ENCODE measurements around the gene CACNA2D2.

CACNA2D2 gene

GRCh38 chr3:50327943-50328691 lies 175.3 kb downstream of the CACNA2D2 start, which contains the start of gene TUSC2 (continued):
- TF ChIP-seq ZNF548 (tag by site-specific recombination; IDR thresholded peaks at IDR 0.05) (no peak), SCRT2 (tag by site-specific recombination; IDR thresholded peaks at IDR 0.05) (no peak), ZNF184 (tag by site-specific recombination; IDR thresholded peaks at IDR 0.05) (no peak), ZNF394 (tag by site-specific recombination; IDR thresholded peaks at IDR 0.05; ENCODE audit: borderline replicate concordance) (0 out of 2 replicates have a peak, but pooled peaks have one; percentile 4), PBX3 (CRISPR knock-in tag; IDR thresholded peaks at IDR 0.05) (0 out of 2 replicates have a peak, but pooled peaks have one; percentile 20), ZBTB1 (tag by site-specific recombination; IDR thresholded peaks at IDR 0.05) (no peak), ZFP69B (tag by site-specific recombination; IDR thresholded peaks at IDR 0.05) (no peak), ZBTB17 (tag by site-specific recombination; IDR thresholded peaks at IDR 0.05) (peak; percentile 68), ZNF211 (tag by site-specific recombination; IDR thresholded peaks at IDR 0.05; ENCODE audit: low read depth) (no peak), ZNF423 (tag by site-specific recombination; IDR thresholded peaks at IDR 0.05) (no peak), ZNF692 (tag by site-specific recombination; IDR thresholded peaks at IDR 0.05) (no peak), ZNF76 (tag by site-specific recombination; IDR thresholded peaks at IDR 0.05; ENCODE audit: borderline replicate concordance, low read depth) (peak; percentile 92), ZSCAN18 (tag by site-specific recombination; IDR thresholded peaks at IDR 0.05) (no peak), ZNF23 (tag by site-specific recombination; IDR thresholded peaks at IDR 0.05; ENCODE audit: borderline replicate concordance) (no peak), SP3 (tag by site-specific recombination; IDR thresholded peaks at IDR 0.05) (peak; percentile 56; the same call in 1 of the 2 replicates), IKZF3 (tag by site-specific recombination; IDR thresholded peaks at IDR 0.05) (0 out of 2 replicates have a peak, but pooled peaks have one; percentile 14), ZNF623 (tag by site-specific recombination; IDR thresholded peaks at IDR 0.05) (no peak), ZNF518A (tag by site-specific recombination; conservative IDR thresholded peaks at IDR 0.05; ENCODE audit: low read depth) (no peak), ZNF645 (tag by site-specific recombination; IDR thresholded peaks at IDR 0.05) (no peak), PRDM6 (tag by site-specific recombination; IDR thresholded peaks at IDR 0.05) (no peak), ZSCAN30 (tag by site-specific recombination; IDR thresholded peaks at IDR 0.05) (no peak), ZNF114 (tag by site-specific recombination; IDR thresholded peaks at IDR 0.05) (no peak), GFI1B (tag by site-specific recombination; IDR thresholded peaks at IDR 0.05) (no peak), FEZF1 (tag by site-specific recombination; IDR thresholded peaks at IDR 0.05) (no peak), OSR2 (tag by site-specific recombination; IDR thresholded peaks at IDR 0.05) (no peak), REPIN1 (tag by site-specific recombination; IDR thresholded peaks at IDR 0.05; ENCODE audit: low read depth) (no peak), ZNF223 (tag by site-specific recombination; IDR thresholded peaks at IDR 0.05) (no peak), ZNF560 (tag by site-specific recombination; IDR thresholded peaks at IDR 0.05; ENCODE audit: borderline replicate concordance) (no peak), ZBTB48 (tag by site-specific recombination; IDR thresholded peaks at IDR 0.05) (no peak)

Measured in HEK293 (cell line).